ENCODE data around the gene WDR87.
"Not testable (repeated sequence)": the region's sequence is repeated elsewhere in the genome, so short reads cannot be mapped to it uniquely, and the experiment has no call there.

WDR87 gene

GRCh38 chr19:37936166-37936565, 29.8 kb upstream of the WDR87 start:
- H3K36me3 Mint-ChIP-seq, result peaks cover 22% of the 10 kb centered on the region
- peaks cover 8% of the 10 kb centered on the region for H3K4me1 Mint-ChIP-seq
- no peak overlapping the region for H3K4me3 Mint-ChIP-seq
- no peaks in the 10 kb centered on the region for H3K9me3 Mint-ChIP-seq
- no peaks in the 10 kb centered on the region for H3K27me3 Mint-ChIP-seq
- H3K27ac Mint-ChIP-seq, result no peak overlapping the region

- H3K4me1 Mint-ChIP-seq, result peaks cover 8% of the 10 kb centered on the region
- H3K36me3 Mint-ChIP-seq, result peaks cover 22% of the 10 kb centered on the region
These were observed 28.9 kb upstream of the WDR87 start for GRCh38 chr19:37935341-37935740.

GRCh38 chr19:37933937-37934358, 27.6 kb upstream of the WDR87 start:
- H3K4me3 Mint-ChIP-seq, result no peak overlapping the region
- H3K9me3 Mint-ChIP-seq, result no peaks in the 10 kb centered on the region
- H3K36me3 Mint-ChIP-seq, result peaks cover 19% of the 10 kb centered on the region
- no peak overlapping the region for H3K27ac Mint-ChIP-seq
- H3K27me3 Mint-ChIP-seq, result no peaks in the 10 kb centered on the region
- H3K4me1 Mint-ChIP-seq, result peaks cover 6% of the 10 kb centered on the region

More at GRCh38 chr19:37935341-37935740, 28.9 kb upstream of the WDR87 start:
- no peak overlapping the region for H3K4me3 Mint-ChIP-seq
- H3K9me3 Mint-ChIP-seq, result no peaks in the 10 kb centered on the region
- no peaks in the 10 kb centered on the region for H3K27me3 Mint-ChIP-seq
- H3K27ac Mint-ChIP-seq, result no peak overlapping the region

- Mint-ChIP-seq H3K4me3 (no peak overlapping the region), H3K27me3 (no peaks in the 10 kb centered on the region)
These were observed 26.9 kb upstream of the WDR87 start for GRCh38 chr19:37932985-37933936.

GRCh38 chr19:37931881-37932655, 25.7 kb upstream of the WDR87 start:
- Mint-ChIP-seq H3K36me3 (peaks cover 19% of the 10 kb centered on the region), H3K4me1 (peaks cover 4% of the 10 kb centered on the region), H3K27ac (no peak overlapping the region), H3K4me3 (no peak overlapping the region), H3K27me3 (no peaks in the 10 kb centered on the region), H3K9me3 (no peaks in the 10 kb centered on the region)

More at GRCh38 chr19:37932985-37933936, 26.9 kb upstream of the WDR87 start:
- Mint-ChIP-seq H3K27ac (no peak overlapping the region), H3K9me3 (no peaks in the 10 kb centered on the region), H3K36me3 (peaks cover 19% of the 10 kb centered on the region), H3K4me1 (peaks cover 4% of the 10 kb centered on the region)

GRCh38 chr19:37930416-37930815, 24.0 kb upstream of the WDR87 start:
- no peaks in the 10 kb centered on the region for H3K9me3 Mint-ChIP-seq
- H3K27ac Mint-ChIP-seq, result no peak overlapping the region
- no peak overlapping the region for H3K4me3 Mint-ChIP-seq
- peaks cover 4% of the 10 kb centered on the region for H3K4me1 Mint-ChIP-seq
- peaks cover 16% of the 10 kb centered on the region for H3K36me3 Mint-ChIP-seq
- no peaks in the 10 kb centered on the region for H3K27me3 Mint-ChIP-seq

DNA sequence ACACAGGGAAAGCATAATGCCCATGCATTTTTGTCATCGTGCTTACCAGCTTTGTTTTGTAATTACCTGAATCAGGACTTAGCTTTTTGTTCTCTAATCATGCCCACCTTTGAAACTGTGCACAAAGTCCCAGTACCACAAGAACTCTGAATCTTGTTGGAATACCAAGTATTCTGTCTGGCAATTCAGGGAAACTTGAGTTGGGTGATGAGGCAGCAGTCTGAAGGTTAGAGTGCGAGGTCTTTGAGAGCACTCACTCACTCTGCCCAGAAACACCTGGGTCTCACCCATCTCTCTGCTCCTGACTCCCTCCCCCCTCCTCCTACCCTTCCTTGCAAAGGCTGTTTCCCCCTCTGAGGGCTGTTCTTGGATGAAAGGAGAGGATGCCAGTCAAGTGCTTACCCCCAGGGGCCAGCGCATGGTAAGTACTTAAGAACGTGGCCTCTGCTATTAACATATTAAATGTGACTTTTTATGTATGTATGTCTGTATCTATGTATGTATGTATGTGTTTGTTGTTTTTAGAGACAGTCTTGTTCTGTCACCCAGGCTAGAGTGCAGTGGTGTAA, 23.0 kb upstream of the WDR87 start:
- no peaks in the 10 kb centered on the region for H3K9me3 Mint-ChIP-seq
- H3K27me3 Mint-ChIP-seq, result no peaks in the 10 kb centered on the region
- peaks cover 12% of the 10 kb centered on the region for H3K36me3 Mint-ChIP-seq
- no peak overlapping the region for H3K27ac Mint-ChIP-seq
- no peak overlapping the region for H3K4me3 Mint-ChIP-seq
- H3K4me1 Mint-ChIP-seq, result peaks cover 8% of the 10 kb centered on the region

- H3K4me3 Mint-ChIP-seq, result no peak overlapping the region
- peaks cover 8% of the 10 kb centered on the region for H3K4me1 Mint-ChIP-seq
- H3K27ac Mint-ChIP-seq, result no peak overlapping the region
- H3K9me3 Mint-ChIP-seq, result no peaks in the 10 kb centered on the region
- H3K36me3 Mint-ChIP-seq, result peaks cover 7% of the 10 kb centered on the region
- H3K27me3 Mint-ChIP-seq, result no peaks in the 10 kb centered on the region
These were observed 22.3 kb upstream of the WDR87 start for GRCh38 chr19:37928527-37929286.

DNA sequence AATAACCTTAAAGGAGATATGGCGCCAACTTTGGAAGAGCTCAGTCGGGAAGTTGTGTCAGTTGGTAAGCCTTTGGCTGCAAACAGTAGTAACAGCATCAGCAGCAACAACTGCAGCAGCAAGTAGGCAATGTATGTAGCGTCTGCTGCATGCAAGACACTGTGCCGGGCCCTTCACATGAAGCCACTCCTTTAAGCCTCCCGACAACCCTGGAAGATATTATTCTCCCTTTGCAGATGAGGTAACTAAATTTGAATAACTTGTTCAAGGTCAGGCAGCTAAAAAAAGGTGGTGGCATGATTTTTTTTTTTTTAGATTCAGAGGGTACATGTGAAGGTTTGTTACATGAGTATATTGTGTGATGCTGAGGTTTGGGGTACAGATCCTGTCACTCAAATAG, 20.3 kb upstream of the WDR87 start:
- H3K4me1 Mint-ChIP-seq, result peaks cover 4% of the 10 kb centered on the region
- H3K36me3 Mint-ChIP-seq, result peaks cover 4% of the 10 kb centered on the region
- no peak overlapping the region for H3K4me3 Mint-ChIP-seq
- H3K9me3 Mint-ChIP-seq, result no peaks in the 10 kb centered on the region
- H3K27ac Mint-ChIP-seq, result no peak overlapping the region
- H3K27me3 Mint-ChIP-seq, result no peaks in the 10 kb centered on the region

GRCh38 chr19:37926255-37926654, 19.9 kb upstream of the WDR87 start:
- Mint-ChIP-seq H3K27ac (no peak overlapping the region), H3K4me3 (no peak overlapping the region), H3K9me3 (no peaks in the 10 kb centered on the region), H3K27me3 (no peaks in the 10 kb centered on the region), H3K4me1 (peaks cover 5% of the 10 kb centered on the region), H3K36me3 (peaks cover 4% of the 10 kb centered on the region)

- Mint-ChIP-seq H3K9me3 (no peaks in the 10 kb centered on the region), H3K36me3 (peaks cover 8% of the 10 kb centered on the region), H3K27me3 (no peaks in the 10 kb centered on the region), H3K27ac (no peak overlapping the region), H3K4me1 (peaks cover 16% of the 10 kb centered on the region), H3K4me3 (no peak overlapping the region)
These were observed 18.8 kb upstream of the WDR87 start for GRCh38 chr19:37925212-37925611.

DNA sequence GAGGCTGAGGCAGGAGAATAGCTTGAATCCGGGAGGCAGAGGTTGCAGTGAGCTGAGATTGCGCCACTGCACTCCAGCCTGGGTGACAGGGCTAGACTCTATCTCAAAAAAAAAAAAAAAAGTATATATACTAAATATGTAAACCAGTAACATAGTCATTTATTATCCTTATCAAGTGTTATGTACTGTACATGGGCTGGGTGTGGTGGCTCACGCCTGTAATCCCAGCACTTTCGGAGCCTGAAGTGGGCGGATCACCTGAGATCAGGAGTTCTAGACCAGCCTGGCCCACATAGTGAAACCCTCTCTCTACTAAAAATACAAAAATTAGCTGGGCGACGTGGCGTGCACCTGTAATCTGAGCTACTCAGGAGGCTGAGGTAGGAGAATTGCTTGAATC, 18.2 kb upstream of the WDR87 start:
- not testable (repeated sequence) for H3K27ac Mint-ChIP-seq, H3K36me3 Mint-ChIP-seq, H3K27me3 Mint-ChIP-seq, H3K4me3 Mint-ChIP-seq, H3K9me3 Mint-ChIP-seq
- peaks cover 18% of the 10 kb centered on the region for H3K4me1 Mint-ChIP-seq

DNA sequence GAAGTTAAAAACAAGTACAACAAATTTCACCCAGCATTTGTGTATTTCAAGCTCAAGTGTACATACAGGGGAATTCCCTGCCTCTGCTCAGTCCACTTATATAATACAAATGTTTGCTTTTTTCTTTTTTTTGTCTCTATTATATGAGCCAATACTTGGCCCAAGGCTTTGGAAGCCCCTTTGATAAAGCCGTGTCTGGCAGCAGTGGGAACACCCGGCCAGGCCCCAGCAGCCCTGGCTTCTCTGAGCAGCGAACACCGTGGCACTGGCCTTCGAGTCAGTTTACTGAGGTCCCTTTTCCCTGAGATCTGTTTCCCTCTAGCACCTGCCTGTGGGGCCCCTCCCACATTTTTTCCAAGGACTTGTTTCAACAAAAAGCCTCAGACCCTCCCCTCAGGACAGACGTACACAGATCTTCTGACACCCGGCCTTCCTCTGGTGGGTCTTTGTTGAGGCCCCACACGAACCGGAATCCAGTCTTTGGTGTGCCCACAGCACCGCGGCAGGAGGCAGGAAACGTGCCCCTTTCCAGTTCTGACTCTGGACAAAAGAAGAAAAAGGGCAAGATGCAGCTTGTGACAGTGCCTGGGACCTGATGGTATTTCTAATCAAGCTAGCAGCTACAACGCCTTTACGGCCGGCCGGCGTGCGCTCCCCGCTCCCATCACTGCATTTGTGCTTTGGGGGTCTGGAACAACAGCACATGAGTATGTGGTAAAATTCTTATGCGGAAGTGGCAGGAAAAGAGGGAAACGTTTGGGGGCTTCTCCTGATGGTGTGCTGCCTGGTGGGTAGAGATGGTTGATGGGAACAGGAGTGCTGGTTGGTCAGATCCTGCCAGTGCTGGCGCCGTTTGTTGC, 14.4 kb upstream of the WDR87 start:
- Mint-ChIP-seq H3K36me3 (peaks cover 16% of the 10 kb centered on the region), H3K9me3 (no peaks in the 10 kb centered on the region), H3K27me3 (no peaks in the 10 kb centered on the region), H3K4me1 (peaks cover 18% of the 10 kb centered on the region), H3K4me3 (no peak overlapping the region), H3K27ac (no peak overlapping the region)

- H3K4me3 Mint-ChIP-seq, result no peak overlapping the region
- no peaks in the 10 kb centered on the region for H3K9me3 Mint-ChIP-seq
- peaks cover 8% of the 10 kb centered on the region for H3K36me3 Mint-ChIP-seq
- no peak overlapping the region for H3K27ac Mint-ChIP-seq
- no peaks in the 10 kb centered on the region for H3K27me3 Mint-ChIP-seq
- peaks cover 24% of the 10 kb centered on the region for H3K4me1 Mint-ChIP-seq
These were observed 8.5 kb upstream of the WDR87 start for GRCh38 chr19:37914908-37915307.
